NCI-H2029 (cell line): ENCODE results near the gene TNRC6C.

ENCODE experiments used
- DNase-seq: peaks from one replicate; lab custom pipeline; 2025; lab: John Stamatoyannopoulos, UW

Gene TNRC6C

DNA sequence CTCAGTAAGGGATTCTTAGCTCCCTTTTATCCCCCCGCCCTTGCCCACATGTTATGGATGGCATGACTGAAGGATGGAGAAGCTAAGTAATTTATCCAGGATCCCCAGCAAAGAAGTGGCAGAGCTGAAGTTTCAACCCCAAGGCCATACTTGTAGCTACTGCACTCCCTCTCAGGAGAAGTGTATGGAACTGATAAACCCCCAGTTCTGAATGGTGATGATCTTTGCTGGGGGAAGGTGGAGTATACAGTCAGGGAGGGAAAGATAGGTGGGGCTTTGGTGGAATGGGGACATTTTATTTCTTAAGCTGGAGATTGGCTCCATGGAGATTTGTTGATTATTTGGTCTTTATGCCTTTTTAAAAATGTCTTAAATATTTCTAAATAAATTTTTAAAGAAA, 58.3 kb downstream of the TNRC6C start:
- DNase-seq, result no peak

DNA sequence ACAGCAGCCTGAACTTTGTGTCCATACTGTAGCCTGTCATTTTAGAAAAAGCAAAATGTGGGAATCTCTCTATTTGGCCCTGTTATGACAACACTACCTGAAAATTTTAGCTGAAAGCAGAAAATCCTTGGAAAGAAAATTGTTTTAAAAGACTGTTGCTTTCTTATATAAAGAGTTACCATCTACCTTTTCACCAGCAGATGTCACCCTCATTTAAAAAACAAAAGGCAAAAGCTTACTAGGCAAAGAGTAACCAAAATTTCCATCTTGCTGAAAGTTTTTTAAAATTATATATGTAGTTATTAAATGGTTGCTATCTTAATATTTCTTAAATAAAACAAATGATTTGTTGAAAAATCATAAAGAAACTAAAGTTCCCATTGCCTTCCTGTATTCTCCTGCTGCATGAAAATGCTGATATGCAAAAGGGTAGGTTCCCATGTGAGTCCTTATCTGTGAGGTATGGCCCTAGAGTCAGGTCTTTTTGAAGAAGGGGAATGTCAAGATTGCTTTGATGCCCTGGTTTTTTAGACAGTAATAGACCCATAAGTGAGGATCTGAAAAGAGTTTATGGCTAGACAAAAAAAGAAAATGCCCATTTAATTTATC, 61.0 kb downstream of the TNRC6C start:
- DNase-seq, result no peak

DNA sequence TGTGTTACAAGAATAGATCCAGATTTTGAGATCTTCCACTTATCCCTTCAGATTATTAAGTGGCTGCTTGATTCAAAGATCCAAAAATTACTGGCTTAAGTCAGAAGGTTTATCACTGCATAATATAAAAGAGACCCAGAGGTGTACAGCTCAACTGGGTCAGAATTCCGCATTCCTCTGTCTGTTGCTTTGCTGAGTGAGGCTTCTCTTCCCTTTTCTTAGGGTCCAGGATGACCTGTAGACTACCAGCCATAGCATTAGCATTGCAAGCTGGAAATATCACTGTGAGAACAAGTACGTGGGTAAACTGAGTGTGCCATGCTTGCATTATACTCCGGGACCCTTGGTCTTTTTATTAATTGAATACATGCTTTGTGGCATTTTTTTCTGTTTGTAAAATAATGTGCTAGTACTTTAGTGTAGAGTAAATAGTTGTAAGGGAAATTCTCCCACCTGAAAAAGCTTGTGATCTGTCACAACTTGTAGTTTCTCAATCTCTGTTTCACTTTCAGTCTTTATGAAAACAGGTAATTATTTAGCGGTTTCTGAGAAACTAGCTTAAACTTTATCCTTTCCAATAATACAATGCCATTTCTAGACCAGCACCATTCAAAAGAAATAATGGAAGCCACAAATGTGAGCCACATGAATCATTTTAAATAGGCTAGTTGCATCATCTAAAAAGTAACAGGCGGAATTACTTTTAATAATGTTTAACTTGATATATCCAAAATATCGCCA, 61.6 kb downstream of the TNRC6C start:
- DNase-seq, result no peak

DNA sequence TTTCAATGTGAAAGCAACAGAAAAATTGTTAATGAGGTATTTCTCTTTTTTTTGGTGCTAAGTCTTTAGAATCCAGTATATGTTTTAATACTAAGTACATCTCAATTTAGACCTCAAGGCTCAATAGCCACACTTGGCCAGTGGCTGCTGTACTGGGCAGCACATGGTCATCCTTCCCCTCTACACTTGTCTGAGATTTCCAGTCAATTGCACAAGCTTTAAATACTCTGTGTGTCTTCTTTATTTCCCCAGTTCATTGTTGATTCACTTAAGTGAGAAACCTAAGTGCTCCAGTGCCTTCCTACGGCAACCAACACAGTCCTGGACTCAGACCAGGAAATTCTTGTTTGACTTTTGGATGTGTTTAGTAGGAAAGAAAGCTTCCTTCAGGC, 62.2 kb downstream of the TNRC6C start:
- no peak for DNase-seq

DNA sequence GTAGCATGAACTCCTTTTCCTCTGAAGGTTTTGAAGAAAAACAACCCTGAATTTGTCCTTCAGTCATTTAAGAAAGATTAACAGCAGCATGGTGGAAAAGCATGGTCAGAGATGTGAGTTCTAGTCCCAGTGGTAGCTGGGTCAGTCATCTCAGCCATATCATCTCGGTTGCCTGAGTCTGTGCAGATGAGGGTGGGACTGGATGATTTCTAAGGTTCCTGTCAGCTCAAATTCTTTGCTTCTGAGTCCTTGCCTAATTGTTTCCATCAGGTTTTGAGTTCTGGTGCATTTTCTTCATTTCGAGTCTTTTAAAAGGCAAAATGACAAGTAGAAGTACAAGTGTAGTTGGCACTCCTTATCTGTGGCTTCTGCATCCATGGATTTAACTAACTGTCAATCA, 63.9 kb downstream of the TNRC6C start:
- DNase-seq, result no peak

DNA sequence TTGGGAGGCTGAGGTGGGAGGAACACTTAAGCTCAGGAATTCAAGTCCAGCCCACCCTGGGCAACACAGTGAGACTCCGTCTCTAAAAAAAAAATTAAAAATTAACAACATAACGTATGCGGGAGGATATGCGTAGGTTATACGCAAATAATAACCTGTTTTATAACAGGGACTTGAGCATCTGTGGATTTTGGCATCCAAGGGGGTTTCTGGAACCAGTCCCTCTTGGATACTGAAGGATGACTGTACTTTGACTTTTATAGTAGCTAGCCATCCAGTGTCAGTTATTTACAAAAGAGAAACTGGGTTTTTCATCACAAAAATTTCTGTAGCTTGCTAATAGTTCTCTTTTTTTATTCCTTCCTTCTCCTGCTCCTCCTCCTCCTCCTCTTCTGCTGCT, 64.5 kb downstream of the TNRC6C start:
- no peak for DNase-seq

DNA sequence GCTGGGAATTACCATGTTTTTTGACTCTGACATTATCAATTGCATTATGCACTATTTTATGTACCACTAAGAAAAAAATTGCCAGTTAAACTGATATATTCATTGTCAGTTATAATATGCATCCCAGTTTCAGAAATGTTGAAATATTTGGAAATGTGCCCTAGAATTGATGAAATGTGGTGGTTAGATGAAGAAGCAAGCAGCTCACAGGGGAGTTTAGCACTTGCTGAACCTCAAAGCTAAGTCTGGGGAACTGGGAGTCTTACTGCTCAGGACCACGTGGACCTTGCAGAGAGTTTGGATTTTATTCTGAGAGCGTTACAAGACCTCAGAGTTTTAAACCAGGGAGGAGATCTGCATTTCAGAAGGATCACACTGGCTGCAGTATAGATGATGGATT, 67.9 kb downstream of the TNRC6C start:
- no peak for DNase-seq

DNA sequence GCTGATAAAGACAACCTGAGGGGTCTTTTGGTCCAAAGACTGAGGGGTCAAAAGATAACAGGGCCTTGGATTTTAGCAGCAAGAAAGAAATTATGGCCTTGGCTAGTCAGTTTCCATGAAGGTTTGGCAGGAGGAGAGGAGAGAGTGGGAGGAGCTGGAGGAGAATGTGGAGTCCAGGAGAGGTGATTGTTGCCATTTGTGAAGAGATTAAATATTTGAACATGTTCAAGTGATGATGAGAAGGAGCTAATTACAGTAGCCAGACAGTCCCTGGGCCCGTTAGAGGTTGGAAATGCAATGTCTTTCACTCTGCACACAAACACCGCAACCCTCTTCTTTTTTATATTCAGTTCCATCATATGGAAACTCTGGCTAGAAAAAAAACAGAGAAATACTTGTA, 68.6 kb downstream of the TNRC6C start:
- peak; percentile 37 for DNase-seq

DNA sequence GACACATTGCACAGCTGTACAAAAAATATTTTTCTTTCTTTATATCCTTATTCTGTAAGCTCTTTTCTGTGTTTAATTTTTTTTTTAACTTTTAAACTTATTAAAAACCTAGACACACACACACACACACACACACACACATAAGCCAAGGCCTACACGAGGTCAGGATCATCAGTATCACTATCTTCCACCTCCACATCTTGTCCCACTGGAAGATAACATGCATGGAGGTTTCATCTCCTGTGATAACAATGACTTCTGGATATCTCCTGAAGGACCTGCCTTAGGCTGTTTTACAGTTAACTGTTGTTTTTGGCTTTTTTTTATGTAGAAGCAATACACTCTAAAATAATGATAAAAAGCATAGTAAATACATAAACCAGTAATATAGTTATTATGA, 71.2 kb downstream of the TNRC6C start:
- no peak for DNase-seq

DNA sequence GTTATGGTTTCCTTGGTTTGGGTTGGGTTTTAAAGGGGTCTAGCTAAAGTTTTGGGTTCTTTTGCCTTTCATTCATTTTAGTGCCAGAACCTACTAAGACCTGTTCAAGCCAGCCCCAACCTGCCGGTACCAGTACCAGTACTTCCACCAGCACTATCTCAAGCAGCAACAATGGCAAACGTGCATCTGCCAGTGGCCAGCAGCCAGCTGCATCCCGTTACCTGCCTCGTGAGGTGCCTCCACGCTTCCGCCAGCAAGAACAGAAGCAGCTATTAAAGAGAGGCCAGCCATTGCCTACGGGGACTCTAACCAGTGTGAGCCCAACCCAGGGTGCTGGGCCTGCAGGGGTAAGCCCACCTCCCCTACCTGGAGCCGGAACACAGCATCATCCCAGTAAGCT, 72.9 kb downstream of the TNRC6C start:
- DNase-seq, result no peak

DNA sequence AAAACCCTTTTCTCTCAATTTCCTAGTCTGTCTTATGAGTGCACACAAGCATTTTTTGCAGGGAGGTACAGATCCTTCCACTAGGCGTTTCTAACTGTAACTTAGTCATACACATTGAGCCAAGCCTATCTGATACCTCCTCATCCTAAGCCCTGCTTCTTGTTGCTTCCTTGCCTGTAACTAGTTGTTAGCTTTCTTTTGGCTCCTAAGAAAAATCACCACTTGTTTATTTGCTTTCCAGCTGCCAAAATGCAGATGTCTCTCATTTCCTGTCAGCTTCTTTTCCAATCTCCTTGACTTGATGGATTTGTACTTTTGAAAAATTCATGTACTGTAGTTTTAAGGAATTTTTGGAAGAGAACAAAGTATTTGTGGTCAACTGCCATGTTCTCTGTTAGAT, 73.7 kb downstream of the TNRC6C start:
- no peak for DNase-seq

DNA sequence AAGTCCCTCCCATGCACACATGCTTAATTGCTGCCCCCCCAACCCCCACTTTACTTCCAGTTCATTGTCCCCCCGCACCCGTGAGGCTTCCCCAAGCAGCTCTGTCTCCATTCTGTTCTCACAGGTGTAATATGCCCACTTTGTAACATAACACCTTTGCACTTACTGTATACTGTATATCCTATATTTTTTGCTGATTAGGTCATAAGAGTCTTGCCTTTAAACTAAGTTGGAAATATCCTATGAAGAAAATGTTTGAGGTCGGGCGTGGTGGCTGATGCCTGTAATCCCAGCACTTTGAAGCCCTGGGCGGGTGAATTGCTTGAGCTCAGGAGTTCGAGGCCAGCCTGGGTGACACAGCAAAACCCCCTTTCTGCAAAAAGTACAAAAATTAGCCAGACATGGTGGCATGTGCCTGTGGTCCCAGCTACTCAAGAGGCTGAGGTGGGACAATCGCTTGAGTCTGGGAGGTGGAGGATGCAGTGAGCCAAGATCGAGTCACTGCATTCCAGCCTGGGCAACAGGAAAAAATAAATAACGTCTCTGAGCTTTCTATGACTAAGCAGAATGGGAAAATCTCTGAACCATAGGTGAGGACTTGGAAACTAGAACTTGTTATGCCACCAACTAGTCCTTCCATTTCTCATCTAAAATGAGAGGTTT, 76.1 kb downstream of the TNRC6C start:
- no peak for DNase-seq

DNA sequence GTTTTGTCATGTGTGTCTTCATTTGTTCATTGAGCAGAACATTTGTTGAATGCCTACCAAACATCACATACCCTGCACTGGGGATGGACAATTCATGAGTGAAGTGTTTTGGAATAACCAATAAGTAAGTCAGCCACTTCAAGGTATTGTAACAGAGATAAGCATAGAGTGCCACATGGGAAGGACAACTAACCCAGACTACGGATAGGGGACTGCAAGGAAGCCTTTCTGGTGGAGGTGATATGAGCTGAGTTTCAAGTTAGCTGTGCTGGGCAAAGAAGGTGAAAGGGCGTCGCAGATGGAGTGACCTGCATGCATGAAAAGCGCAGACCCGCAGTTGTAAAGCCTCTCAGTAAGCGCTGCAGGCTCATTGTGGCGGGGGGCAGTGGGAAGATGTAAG, 78.8 kb downstream of the TNRC6C start:
- no peak for DNase-seq

DNA sequence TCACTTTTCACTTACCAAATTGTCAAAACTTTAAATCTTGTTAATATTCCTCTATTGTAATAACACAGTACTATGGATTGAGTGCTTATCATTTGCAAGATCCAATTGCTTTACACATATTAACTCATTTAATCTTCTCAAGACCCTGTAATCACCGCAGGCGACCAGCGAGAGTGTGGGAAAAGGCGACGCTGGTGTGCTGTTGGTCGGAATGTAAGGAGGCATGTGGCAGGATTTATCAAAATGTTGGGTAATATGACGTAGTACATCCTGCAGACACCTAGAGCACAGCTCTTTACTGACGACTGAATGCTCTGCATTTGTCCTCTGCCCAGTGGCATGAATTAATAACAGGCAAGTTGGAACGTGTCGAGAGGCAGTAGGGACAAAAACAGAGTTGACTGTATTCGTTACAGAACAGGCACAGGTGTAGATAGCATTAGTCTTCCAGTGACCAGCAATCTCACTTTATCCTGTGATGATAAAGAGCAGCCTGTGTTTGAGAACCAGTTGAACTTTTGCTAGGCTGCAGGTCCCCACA, 80.3 kb downstream of the TNRC6C start:
- no peak for DNase-seq

DNA sequence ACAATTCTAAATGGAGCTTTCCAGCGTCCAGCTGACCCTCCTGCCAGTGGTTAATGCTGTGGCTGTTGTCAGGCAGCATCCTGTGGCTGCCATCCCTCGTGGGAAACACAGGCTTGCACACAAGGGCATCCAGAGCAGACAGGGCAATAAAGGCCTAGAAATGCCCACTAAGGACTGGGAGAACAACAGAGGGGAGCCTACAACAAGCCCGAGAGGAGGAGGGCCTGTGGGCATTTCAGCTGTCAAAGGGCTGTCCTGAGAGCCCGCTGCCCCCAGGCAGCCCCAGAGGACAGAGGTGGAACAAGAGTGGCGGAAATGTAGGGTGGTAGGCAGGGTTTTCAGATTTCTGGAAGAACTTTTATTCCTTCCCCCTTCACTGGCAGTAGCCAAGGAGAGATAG, 81.1 kb downstream of the TNRC6C start:
- DNase-seq, result no peak

DNA sequence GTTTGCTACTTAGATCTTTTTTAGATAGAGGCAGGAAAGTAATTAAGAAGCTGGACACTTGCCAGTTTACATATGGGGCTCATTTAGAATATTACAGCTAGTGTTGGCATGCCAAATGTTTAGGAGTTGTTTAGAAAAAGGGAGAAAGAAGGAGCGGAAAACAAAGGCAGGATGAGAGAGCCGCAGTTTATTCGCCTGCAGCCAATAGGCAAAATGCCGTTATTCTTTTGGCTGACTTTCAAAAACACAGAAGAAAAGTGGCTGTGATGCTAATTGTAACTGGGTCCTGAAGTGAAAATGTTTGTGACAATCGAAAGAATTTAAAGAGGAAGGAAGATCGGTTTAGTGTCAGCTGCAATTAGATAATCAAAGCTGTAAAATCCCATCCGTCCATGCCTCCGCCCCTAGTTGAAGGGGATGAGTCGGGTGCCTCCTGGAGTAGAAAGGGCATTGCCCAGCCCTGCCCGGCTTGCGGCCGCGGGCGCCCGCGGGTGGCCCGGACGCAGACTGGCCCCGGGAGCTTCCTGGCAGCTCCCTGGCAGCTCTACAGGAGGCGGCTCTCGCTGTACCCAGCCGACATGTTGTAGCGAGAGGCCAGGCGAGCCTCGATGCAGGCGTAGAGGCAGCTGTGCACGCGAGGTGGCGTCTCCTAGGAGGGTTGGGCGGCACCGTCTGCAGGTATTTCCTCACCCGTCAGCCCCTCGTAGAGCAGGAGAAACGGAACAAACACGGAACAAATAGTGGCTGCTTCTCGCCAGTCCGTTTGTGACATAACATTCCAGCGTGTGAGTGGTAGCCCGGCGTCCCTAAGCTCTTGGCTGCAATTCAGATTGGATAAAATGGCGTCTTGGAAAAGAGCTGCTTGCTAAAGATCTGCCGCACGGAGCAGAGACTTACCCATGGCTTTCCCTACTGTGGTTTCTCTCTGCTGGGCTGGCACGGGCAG, 82.2 kb downstream of the TNRC6C start:
- peak; percentile 60 for DNase-seq

DNA sequence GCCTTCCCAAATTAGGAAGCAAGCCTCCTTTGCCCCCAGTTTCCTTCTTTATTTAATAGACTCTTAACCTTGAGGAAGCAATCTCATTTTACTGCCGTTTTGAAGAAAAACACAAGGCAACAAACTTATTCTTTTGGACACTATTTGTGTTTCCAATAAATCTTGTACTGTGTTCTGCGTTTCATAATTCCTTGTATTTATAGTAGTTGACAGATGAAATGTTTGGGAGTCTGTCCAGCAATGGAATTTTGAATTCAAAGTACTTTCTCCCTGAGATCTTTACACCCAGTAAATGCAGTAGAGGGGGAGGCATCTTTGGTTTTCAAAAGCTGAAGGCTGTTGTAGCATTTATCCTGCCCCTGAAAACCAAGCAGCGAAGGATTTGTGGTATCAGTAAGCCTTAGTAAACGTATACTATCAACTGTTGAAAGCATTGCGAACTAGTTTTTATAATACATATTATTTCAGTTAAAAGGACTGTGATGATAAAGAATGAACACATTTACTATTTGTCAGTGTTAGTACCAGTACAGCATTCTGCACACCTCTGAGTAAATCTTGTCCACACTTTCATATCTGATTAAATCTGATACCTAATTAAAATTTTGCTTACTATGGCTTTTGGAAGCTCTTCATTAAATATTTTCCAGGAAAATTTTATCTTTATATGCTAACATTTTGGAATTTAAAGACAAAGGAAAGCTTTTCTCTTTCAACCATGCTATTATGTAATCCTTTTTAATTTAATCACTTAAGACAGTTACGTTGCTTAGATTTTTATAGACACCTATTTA, 83.1 kb downstream of the TNRC6C start:
- no peak for DNase-seq

DNA sequence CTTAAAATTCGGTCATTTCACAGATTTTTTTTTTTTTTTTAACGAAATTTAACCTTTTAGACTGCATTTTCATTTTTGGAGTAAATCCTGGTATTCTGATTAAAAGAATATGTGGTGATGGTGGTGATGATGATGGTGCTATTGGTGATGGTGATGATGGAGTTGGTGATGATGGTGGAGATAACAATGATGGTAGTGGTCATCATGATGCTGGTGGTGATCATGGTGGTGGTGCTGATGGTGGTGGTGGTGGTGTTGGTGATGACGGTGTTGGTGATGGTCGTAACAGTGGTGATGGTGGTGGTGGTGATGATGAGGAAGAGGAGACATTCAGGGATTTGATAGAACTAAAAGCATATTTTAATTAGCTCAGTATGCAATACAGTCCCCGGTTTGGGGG, 84.0 kb downstream of the TNRC6C start:
- DNase-seq, result no peak

DNA sequence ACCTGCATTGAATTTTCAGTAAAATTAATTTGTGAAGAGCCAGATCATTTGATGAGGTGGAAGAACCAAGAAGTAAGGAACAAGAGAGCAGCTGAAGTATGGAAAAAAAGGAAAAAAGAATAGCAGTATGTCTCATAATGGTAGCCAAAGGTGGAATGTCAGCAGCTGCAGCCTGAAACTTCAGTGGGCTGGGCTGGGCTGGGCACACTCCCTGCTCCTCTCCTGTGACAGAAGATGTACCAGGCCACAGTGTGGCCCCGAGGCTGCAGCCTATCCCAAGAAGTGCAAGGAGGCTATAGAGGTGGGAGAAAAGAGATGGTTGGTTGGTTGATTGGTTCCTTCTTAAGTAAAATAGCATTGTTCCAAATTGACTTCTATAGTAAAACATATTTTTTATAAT, 84.5 kb downstream of the TNRC6C start:
- no peak for DNase-seq

DNA sequence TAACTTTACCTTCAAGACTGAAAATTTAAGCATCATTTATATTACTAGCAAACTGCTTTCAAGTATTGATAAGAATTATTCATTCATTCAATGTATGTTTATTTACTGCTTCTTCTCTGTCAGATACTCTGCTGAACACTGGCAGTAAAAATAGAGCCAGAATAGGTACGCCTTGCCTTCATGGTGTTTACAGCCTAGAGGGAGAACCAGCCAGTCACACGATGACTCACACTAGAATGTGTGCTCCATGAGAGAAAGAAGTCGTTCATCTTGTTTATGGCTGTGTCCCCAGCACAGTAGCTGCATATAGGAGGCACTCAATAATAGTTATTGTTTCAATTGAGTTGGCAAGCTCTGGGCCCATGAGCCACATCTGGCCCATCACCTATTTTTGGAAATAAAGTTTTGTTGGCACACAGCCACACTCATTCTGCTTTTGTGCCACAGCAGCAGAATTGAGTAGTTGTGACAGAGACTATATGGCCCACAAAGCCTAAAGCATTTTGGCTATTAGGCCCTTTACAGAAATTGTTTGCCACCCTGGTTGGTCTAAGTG, 85.9 kb downstream of the TNRC6C start:
- no peak for DNase-seq

DNA sequence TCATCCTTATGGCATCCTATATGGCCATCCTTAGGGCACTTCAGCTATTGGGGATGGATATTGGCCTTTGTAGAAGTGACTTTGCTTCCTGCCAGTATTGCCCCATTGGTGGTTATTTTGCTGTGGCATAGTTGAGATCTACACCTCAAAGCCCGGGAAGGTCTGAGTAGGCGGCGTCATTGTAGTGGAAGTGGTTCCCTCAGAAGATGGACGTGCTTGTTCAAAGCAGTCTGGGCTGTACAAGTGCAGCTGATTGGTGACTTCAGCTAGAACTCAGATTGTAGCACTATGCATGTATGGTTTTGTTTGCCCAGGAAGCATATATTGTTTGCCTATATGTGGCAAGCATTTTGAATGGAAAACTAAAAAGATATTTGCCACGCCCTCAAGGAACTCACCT, 86.8 kb downstream of the TNRC6C start:
- DNase-seq, result no peak
